Measurements from ENCODE around the gene SNX13.
A peak's percentile ranks its signal among the peaks of the same experiment; 100 is the strongest.

Gene SNX13

DNA sequence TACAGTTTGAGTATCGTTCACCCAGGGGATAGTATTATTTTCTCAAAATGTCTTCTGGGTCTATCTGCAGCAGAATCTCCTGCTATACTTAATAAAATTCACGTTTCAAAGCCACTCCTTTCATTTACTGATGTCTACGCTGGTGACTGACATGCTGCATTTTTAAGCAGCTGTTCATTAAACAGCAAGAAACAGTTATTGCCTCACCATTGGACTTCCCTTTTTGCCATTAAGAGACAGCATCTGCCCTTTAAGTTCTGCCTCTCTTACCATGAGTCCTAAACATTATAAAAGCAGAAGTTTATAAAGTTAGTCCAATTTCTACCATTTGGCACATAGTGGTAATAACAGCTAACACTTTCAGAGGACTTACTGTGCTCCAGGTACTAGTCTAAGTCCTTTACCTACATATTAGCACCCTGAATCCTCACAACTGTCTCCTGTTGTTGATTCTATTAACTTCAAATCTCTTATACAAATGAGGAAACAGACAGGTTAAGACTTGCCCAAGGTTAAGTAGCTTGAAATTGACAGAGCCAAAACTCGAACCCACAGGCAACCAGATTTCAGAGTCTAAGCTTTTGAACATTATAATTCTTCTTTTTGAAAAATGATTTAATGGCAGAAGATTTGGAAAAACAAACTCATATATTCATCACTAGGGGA is 169.5 kb downstream of the SNX13 start:
- DNase-seq (ENCODE audit: insufficient read length, low spot score) (no peak), FAIRE-seq (no peak)
- TF ChIP-seq PAX5 (IDR thresholded peaks at IDR 0.05; ENCODE audit: insufficient read depth, low read length, severe bottlenecking): no peak
- peak; percentile 77 for TF ChIP-seq SPI1 (IDR thresholded peaks at IDR 0.05; ENCODE audit: low read depth, low read length)

DNA sequence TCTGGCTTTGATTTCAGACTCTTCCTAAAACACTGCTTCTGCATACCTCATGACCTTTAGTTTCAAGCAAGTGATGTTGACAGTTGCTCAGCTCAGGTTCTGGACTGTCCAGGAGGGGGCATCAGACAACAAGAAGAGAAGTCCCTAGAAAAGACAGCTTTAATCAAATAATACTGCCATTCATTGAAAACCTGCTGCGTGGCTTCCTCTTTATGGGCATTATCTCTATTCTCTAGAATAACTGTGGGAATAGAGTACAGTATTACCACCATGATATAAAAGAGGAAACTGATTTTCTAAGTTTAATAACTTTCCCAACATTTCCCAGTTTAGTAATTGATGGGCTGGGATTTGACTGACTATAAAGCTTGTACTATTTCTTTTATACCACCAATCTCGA is 170.4 kb downstream of the SNX13 start:
- DNase-seq (ENCODE audit: insufficient read length, low spot score): peak; percentile 9
- TF ChIP-seq POLR2AphosphoS5 (IDR thresholded peaks at IDR 0.05; ENCODE audit: low read depth, low read length) (no peak), PAX5 (IDR thresholded peaks at IDR 0.05; ENCODE audit: insufficient read depth, low read length, severe bottlenecking) (no peak), POLR2A (IDR thresholded peaks at IDR 0.05; ENCODE audit: low read depth, low read length) (no peak), SPI1 (IDR thresholded peaks at IDR 0.05; ENCODE audit: low read depth, low read length) (0 out of 2 replicates have a peak, but pooled peaks have one; percentile 24), TAF1 (IDR thresholded peaks at IDR 0.05; ENCODE audit: low read depth, low read length) (no peak)
- FAIRE-seq: peak; percentile 92

DNA sequence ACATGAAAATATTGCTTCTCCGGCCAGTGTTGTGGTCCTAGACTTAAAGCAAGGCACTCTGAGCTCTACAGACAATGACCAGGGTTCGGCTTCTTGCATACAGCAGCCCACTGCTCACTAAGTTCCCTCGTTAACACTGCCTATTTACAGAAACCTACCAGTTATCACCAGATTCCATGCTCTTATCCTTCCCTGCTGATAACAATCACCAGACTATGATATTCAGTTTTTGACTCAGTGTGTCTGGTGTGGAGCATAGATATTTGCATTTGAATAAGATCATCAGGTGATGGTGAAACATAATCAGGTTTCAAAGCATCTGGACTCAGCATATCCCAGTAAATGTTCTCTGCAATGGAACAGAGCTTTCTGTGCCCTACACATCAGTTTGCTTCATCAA is 182.3 kb downstream of the SNX13 start:
- FAIRE-seq (no peak), DNase-seq (ENCODE audit: insufficient read length, low spot score) (no peak)
- no peak for TF ChIP-seq POLR2AphosphoS5 (IDR thresholded peaks at IDR 0.05; ENCODE audit: low read depth, low read length)
- TF ChIP-seq POLR2A (IDR thresholded peaks at IDR 0.05; ENCODE audit: low read depth, low read length): no peak
- TF ChIP-seq SPI1 (IDR thresholded peaks at IDR 0.05; ENCODE audit: low read depth, low read length): no peak
- no peak for TF ChIP-seq TAF1 (IDR thresholded peaks at IDR 0.05; ENCODE audit: low read depth, low read length)
- no peak for TF ChIP-seq PAX5 (IDR thresholded peaks at IDR 0.05; ENCODE audit: insufficient read depth, low read length, severe bottlenecking)
- no peak for TF ChIP-seq POU2F2 (IDR thresholded peaks at IDR 0.05; ENCODE audit: low read depth, low read length)

DNA sequence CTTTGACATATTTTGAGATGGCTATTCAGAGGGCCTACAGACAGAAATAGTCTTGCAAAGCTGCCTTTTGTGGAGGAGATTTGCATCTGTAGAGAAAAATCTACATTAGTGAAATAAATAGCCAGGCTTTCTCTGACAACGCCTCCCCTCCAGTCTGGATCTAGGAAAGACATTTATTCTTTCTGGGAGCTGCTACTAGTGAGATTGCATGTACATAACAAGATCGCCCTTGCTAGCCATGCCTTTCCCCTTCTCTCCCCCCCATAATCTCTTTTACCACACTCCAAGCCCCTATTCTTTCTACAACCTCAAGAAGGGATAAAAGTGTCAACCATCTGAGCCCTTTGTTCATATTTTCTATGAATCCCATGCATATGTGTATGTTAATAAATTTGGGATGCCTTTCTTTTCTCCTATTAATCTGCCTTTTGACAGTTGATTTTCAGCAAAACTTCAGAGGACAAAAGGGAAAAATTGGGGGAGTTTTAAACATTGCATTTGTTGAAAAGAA is 194.2 kb downstream of the SNX13 start:
- DNase-seq (ENCODE audit: insufficient read length, low spot score): no peak
- FAIRE-seq: no peak
- no peak for TF ChIP-seq POLR2AphosphoS5 (IDR thresholded peaks at IDR 0.05; ENCODE audit: low read depth, low read length)
- TF ChIP-seq PAX5 (IDR thresholded peaks at IDR 0.05; ENCODE audit: insufficient read depth, low read length, severe bottlenecking): no peak
- no peak for TF ChIP-seq POLR2A (IDR thresholded peaks at IDR 0.05; ENCODE audit: low read depth, low read length)
- TF ChIP-seq SPI1 (IDR thresholded peaks at IDR 0.05; ENCODE audit: low read depth, low read length): no peak
- TF ChIP-seq POU2F2 (IDR thresholded peaks at IDR 0.05; ENCODE audit: low read depth, low read length): no peak
- no peak for TF ChIP-seq TAF1 (IDR thresholded peaks at IDR 0.05; ENCODE audit: low read depth, low read length)

DNA sequence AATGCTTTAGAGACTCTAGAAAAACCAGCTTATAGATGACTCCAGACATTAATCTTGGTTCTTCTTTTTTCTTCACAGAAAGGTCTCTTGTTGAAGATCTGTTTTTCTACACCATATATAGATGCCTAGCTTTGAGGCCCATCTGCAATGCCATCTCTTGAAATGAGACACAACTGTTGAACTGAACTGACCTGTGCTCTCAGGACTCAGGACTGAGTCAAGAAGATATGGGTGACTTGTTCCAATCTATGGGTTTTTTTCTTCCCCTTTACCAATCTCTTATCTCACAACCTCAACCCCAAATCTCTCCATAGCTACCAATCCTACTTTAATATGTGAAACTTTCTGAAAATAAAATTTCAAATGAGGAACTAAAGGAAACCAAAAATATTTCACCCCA is 194.7 kb downstream of the SNX13 start:
- FAIRE-seq (no peak), DNase-seq (ENCODE audit: insufficient read length, low spot score) (no peak)
- no peak for TF ChIP-seq TAF1 (IDR thresholded peaks at IDR 0.05; ENCODE audit: low read depth, low read length)
- no peak for TF ChIP-seq POU2F2 (IDR thresholded peaks at IDR 0.05; ENCODE audit: low read depth, low read length)
- TF ChIP-seq POLR2AphosphoS5 (IDR thresholded peaks at IDR 0.05; ENCODE audit: low read depth, low read length): no peak
- TF ChIP-seq PAX5 (IDR thresholded peaks at IDR 0.05; ENCODE audit: insufficient read depth, low read length, severe bottlenecking): no peak
- no peak for TF ChIP-seq SPI1 (IDR thresholded peaks at IDR 0.05; ENCODE audit: low read depth, low read length)
- no peak for TF ChIP-seq POLR2A (IDR thresholded peaks at IDR 0.05; ENCODE audit: low read depth, low read length)

DNA sequence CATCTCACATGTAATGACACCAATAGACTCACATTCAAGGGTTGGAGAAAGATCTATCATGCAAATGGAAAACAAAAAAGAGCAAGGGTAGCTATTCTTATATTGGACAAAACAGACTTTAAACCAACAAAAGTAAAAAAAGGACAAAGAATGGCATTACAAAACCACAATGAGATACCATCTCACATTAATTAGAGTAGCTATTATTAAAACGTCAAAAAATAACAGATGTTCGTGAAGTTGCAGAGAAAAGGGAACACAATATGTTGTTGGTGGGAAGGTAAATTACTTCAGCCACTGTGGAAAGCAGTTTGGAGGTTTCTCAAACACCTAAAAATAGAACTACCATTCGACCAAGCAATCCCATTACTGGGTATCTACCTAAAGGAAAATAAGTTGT is 197.0 kb downstream of the SNX13 start:
- FAIRE-seq: no peak

DNA sequence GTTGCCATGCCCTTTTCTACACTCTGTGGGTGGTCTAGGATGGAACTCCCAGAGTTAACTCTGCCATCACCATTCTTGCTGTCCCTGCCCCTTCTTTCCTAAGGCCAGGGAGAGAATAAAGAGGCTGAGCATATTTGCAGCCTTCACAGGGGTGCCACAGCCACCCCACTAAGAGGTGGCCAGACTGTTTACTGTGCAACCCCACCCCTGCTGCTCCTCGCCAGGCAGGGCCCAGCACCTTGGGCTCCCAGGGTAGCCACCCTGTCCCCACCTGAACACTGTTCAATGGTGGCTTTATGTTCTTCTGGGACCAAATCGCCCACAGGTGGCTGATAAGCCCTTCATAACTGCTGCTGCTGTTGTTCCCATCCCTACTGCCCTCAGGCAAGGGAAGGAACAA is 198.9 kb downstream of the SNX13 start:
- no peak for DNase-seq (ENCODE audit: insufficient read length, low spot score)
- FAIRE-seq: no peak
- TF ChIP-seq POU2F2 (IDR thresholded peaks at IDR 0.05; ENCODE audit: low read depth, low read length): no peak
- TF ChIP-seq SPI1 (IDR thresholded peaks at IDR 0.05; ENCODE audit: low read depth, low read length): no peak
- no peak for TF ChIP-seq PAX5 (IDR thresholded peaks at IDR 0.05; ENCODE audit: insufficient read depth, low read length, severe bottlenecking)
- TF ChIP-seq TAF1 (IDR thresholded peaks at IDR 0.05; ENCODE audit: low read depth, low read length): no peak
- no peak for TF ChIP-seq POLR2A (IDR thresholded peaks at IDR 0.05; ENCODE audit: low read depth, low read length)

More for the DNA sequence above, 197.0 kb downstream of the SNX13 start:
- DNase-seq (ENCODE audit: insufficient read length, low spot score): no peak
- TF ChIP-seq PAX5 (IDR thresholded peaks at IDR 0.05; ENCODE audit: insufficient read depth, low read length, severe bottlenecking) (no peak), POLR2AphosphoS5 (IDR thresholded peaks at IDR 0.05; ENCODE audit: low read depth, low read length) (no peak), POU2F2 (IDR thresholded peaks at IDR 0.05; ENCODE audit: low read depth, low read length) (no peak)
